NCI-H2107 (cell line): ENCODE data around the gene TBCE.

Experiments used
- DNase-seq: peaks from one replicate; lab custom pipeline; 2025; lab: John Stamatoyannopoulos, UW

Gene TBCE

GRCh38 chr1:235367000-235367908 lies at the start of gene TBCE:
TBCE (plus strand) TSS chr1:235367427; CDS start chr1:235380050, 12,623 bp downstream.
- DNase-seq = peak; percentile 93

- DNase-seq = no peak
Measured at GRCh38 chr1:235319255-235319654, 48.0 kb upstream of the TBCE start.

- no peak for DNase-seq
Measured at GRCh38 chr1:235320521-235321179, 46.6 kb upstream of the TBCE start.

- no peak for DNase-seq
Measured at GRCh38 chr1:235324296-235324695, 42.9 kb upstream of the TBCE start.

GRCh38 chr1:235325139-235325538 lies 42.1 kb upstream of the TBCE start:
- DNase-seq = no peak

GRCh38 chr1:235325854-235326253 lies 41.4 kb upstream of the TBCE start:
- DNase-seq = no peak

GRCh38 chr1:235326719-235327558 lies 40.3 kb upstream of the TBCE start:
- peak; percentile 23 for DNase-seq

GRCh38 chr1:235327559-235328270 lies 39.5 kb upstream of the TBCE start, which contains the start of gene ARID4B:
ARID4B (minus strand) TSS chr1:235328179; CDS start chr1:235326919, 1,260 bp downstream.
- peak; percentile 76 for DNase-seq

- peak; percentile 99 for DNase-seq
Measured at GRCh38 chr1:235328271-235329138, 38.7 kb upstream of the TBCE start, which contains the start of gene GGPS1. GGPS1 (plus strand) TSS chr1:235328570; CDS start chr1:235335265, 6,695 bp downstream.

GRCh38 chr1:235329139-235329902 lies 37.9 kb upstream of the TBCE start:
- DNase-seq = no peak

GRCh38 chr1:235330918-235331285 lies 36.3 kb upstream of the TBCE start:
- DNase-seq = no peak

GRCh38 chr1:235331401-235331800 lies 35.8 kb upstream of the TBCE start:
- DNase-seq = no peak

- no peak for DNase-seq
Measured at GRCh38 chr1:235336903-235337302, 30.3 kb upstream of the TBCE start.

GRCh38 chr1:235339746-235340145 lies 27.5 kb upstream of the TBCE start:
- no peak for DNase-seq

- DNase-seq = no peak
Measured at GRCh38 chr1:235341334-235341733, 25.9 kb upstream of the TBCE start.

GRCh38 chr1:235342039-235342438 lies 25.2 kb upstream of the TBCE start:
- DNase-seq = no peak

- DNase-seq = no peak
Measured at GRCh38 chr1:235342471-235342870, 24.8 kb upstream of the TBCE start.

- DNase-seq = no peak
Measured at GRCh38 chr1:235343726-235344125, 23.5 kb upstream of the TBCE start.

- no peak for DNase-seq
Measured at GRCh38 chr1:235351441-235351840, 15.8 kb upstream of the TBCE start.

GRCh38 chr1:235351898-235352297 lies 15.3 kb upstream of the TBCE start:
- no peak for DNase-seq
